Measurements from ENCODE around the gene RNASE12. TPM values are rescaled to one million over a fixed set of nuclear protein-coding genes. Genes with fewer than 3 reads are reported as not detected.

The RNASE12 gene
- total RNA-seq, 1 experiment from 2014 or later = not detected

DNA sequence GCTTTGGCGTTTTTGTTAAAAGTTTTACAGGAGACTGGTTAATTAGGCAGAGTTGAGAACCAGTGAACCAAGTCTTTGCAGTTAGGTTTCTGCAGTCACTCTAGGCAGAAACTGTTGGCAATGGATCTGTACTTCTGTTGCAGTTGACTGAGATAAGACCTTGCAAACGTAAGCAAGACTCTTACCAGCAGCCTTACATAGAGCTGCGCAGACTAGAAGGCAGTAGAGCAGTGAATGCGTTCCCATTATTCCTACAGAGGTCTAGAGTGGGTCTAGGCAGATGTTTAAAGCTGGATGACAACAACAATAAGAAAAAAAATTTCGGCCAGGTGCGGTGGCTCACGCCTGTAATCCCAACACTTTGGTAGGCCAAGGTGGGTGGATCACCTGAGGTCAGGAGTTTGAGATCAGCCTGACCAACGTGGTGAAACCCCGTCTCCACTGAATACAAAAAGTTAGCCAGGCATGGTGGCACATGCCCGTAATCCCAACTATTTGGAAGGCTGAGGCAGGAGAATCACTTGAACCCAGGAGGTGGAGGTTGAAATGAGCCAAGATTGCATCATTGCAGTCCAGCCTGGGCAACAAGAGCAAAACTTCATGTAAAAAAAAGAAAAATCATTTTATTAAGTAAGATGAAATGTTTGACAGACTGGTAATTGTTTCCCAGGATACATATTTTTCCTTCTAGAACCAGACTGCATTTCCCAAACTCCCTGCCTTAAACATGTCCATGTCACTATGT, 42.6 kb downstream of the RNASE12 start:
- DNase-seq (ENCODE audit: extremely low read depth, low read depth) = no peak

DNA sequence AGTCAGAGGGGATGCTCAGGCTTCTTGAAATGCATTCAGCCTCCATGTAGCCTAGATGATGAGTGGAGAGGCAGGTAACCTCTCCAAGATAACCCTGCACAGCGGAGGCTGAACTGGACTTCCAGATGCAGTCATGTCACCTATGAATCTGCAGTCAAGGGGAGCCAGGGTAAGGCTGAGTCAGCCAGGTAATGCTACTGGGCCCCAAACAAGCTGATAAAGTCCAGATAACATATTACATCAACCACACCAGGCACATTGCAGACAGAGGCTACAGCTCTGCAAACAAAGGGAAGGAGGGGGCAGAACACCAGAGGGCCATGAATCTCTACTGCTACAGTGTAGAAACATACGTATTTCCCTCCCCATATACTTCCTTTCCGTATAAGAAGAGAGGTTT, 44.3 kb downstream of the RNASE12 start:
- DNase-seq (ENCODE audit: extremely low read depth, low read depth) = no peak

Other genes starting within 250 kb of the RNASE12 start
- 35.7 and 39.4 TPM in 2 replicates for gene PARP2, start 247.7 kb downstream of the RNASE12 start, total RNA-seq (2014; rRNA removed; shearing (Covaris generic))
- gene TEP1, start 177.9 kb downstream of the RNASE12 start, total RNA-seq (2014; rRNA removed; shearing (Covaris generic)) = 13.0 and 13.3 TPM in 2 replicates
- not detected in 2 replicates for gene KLHL33, start 155.2 kb downstream of the RNASE12 start, total RNA-seq (2014; rRNA removed; shearing (Covaris generic))
- 29.6 and 32.6 TPM in 2 replicates for gene OSGEP, start 136.6 kb downstream of the RNASE12 start, total RNA-seq (2014; rRNA removed; shearing (Covaris generic))
- 96.7 and 151 TPM in 2 replicates for gene APEX1, start 136.2 kb downstream of the RNASE12 start, total RNA-seq (2014; rRNA removed; shearing (Covaris generic))
- gene PIP4P1, start 129.9 kb downstream of the RNASE12 start, total RNA-seq (2014; rRNA removed; shearing (Covaris generic)) = 17.3 and 20.6 TPM in 2 replicates
- 83.5 and 89.9 TPM in 2 replicates for gene PNP, start 122.0 kb downstream of the RNASE12 start, total RNA-seq (2014; rRNA removed; shearing (Covaris generic))
- not detected in 2 replicates for gene RNASE10, start 85.8 kb downstream of the RNASE12 start, total RNA-seq (2014; rRNA removed; shearing (Covaris generic))
- not detected in 2 replicates for gene RNASE9, start 30.3 kb downstream of the RNASE12 start, total RNA-seq (2014; rRNA removed; shearing (Covaris generic))
- not detected in 2 replicates for gene RNASE11, start 3.4 kb downstream of the RNASE12 start, total RNA-seq (2014; rRNA removed; shearing (Covaris generic))
- not detected in 2 replicates for gene OR6S1, start 50.3 kb upstream of the RNASE12 start, total RNA-seq (2014; rRNA removed; shearing (Covaris generic))
- 22.9 and 36.7 TPM in 2 replicates for gene RNASE4, start 93.2 kb upstream of the RNASE12 start, total RNA-seq (2014; rRNA removed; shearing (Covaris generic))
- gene ANG, start 97.4 kb upstream of the RNASE12 start, total RNA-seq (2014; rRNA removed; shearing (Covaris generic)) = 12.5 and 14.7 TPM in 2 replicates
- gene EDDM3A, start 154.5 kb upstream of the RNASE12 start, total RNA-seq (2014; rRNA removed; shearing (Covaris generic)) = not detected in 2 replicates
- gene EDDM3B, start 177.0 kb upstream of the RNASE12 start, total RNA-seq (2014; rRNA removed; shearing (Covaris generic)) = not detected in 2 replicates
- gene RNASE6, start 189.9 kb upstream of the RNASE12 start, total RNA-seq (2014; rRNA removed; shearing (Covaris generic)) = 0.20 TPM in 1 of 2 replicates, not detected in the other
- not detected in 2 replicates for gene RNASE1, start 211.5 kb upstream of the RNASE12 start, total RNA-seq (2014; rRNA removed; shearing (Covaris generic))